Middle frontal gyrus (tissue), 1 donor: Measurements from ENCODE around the gene WDPCP.
"Not testable (repeated sequence)": the region's sequence is repeated elsewhere in the genome, so short reads cannot be mapped to it uniquely, and the experiment has no call there.

Source experiments
- DNase-seq: peaks from one replicate; pipeline ENCODE4 v3.0.0-alpha.2; 2015; ENCODE audit warnings: low spot score; ENCODE audit errors: extremely low spot score

The WDPCP gene

GRCh38 chr2:63469313-63469712, 119.0 kb downstream of the WDPCP start:
- not testable (repeated sequence) for DNase-seq

- no peak for DNase-seq
Measured at GRCh38 chr2:63465633-63466032, 122.6 kb downstream of the WDPCP start.

- DNase-seq: no peak
Measured at GRCh38 chr2:63463142-63463541, 125.1 kb downstream of the WDPCP start.

- DNase-seq: no peak
Measured at GRCh38 chr2:63446658-63447057, 141.6 kb downstream of the WDPCP start.

GRCh38 chr2:63444565-63445288, 143.6 kb downstream of the WDPCP start:
- DNase-seq: no peak

- no peak for DNase-seq
Measured at GRCh38 chr2:63440612-63441011, 147.7 kb downstream of the WDPCP start.

- no peak for DNase-seq
Measured at GRCh38 chr2:63438181-63438580, 150.1 kb downstream of the WDPCP start.

GRCh38 chr2:63436488-63436887, 151.8 kb downstream of the WDPCP start:
- no peak for DNase-seq

GRCh38 chr2:63435070-63435469, 153.2 kb downstream of the WDPCP start:
- DNase-seq: no peak

GRCh38 chr2:63434024-63435001, 154.0 kb downstream of the WDPCP start:
- DNase-seq: no peak

- DNase-seq: no peak
Measured at GRCh38 chr2:63432373-63432772, 155.9 kb downstream of the WDPCP start.

GRCh38 chr2:63425606-63426005, 162.7 kb downstream of the WDPCP start:
- no peak for DNase-seq

- no peak for DNase-seq
Measured at GRCh38 chr2:63425079-63425416, 163.2 kb downstream of the WDPCP start.

GRCh38 chr2:63424329-63425078, 163.8 kb downstream of the WDPCP start:
- no peak for DNase-seq

GRCh38 chr2:63422556-63422955, 165.7 kb downstream of the WDPCP start:
- no peak for DNase-seq

- DNase-seq: no peak
Measured at GRCh38 chr2:63408530-63408929, 179.7 kb downstream of the WDPCP start.

- no peak for DNase-seq
Measured at GRCh38 chr2:63406641-63407040, 181.6 kb downstream of the WDPCP start.

GRCh38 chr2:63403820-63404219, 184.5 kb downstream of the WDPCP start:
- no peak for DNase-seq

GRCh38 chr2:63402889-63403288, 185.4 kb downstream of the WDPCP start:
- not testable (repeated sequence) for DNase-seq

GRCh38 chr2:63399156-63399555, 189.1 kb downstream of the WDPCP start:
- no peak for DNase-seq

GRCh38 chr2:63379451-63379850, 208.8 kb downstream of the WDPCP start:
- DNase-seq: no peak

GRCh38 chr2:63378589-63378988, 209.7 kb downstream of the WDPCP start:
- DNase-seq: no peak
